ENCODE data around the gene PPIP5K1.
"Not testable (repeated sequence)": the region's sequence is repeated elsewhere in the genome, so short reads cannot be mapped to it uniquely, and the experiment has no call there.

The PPIP5K1 gene

DNA sequence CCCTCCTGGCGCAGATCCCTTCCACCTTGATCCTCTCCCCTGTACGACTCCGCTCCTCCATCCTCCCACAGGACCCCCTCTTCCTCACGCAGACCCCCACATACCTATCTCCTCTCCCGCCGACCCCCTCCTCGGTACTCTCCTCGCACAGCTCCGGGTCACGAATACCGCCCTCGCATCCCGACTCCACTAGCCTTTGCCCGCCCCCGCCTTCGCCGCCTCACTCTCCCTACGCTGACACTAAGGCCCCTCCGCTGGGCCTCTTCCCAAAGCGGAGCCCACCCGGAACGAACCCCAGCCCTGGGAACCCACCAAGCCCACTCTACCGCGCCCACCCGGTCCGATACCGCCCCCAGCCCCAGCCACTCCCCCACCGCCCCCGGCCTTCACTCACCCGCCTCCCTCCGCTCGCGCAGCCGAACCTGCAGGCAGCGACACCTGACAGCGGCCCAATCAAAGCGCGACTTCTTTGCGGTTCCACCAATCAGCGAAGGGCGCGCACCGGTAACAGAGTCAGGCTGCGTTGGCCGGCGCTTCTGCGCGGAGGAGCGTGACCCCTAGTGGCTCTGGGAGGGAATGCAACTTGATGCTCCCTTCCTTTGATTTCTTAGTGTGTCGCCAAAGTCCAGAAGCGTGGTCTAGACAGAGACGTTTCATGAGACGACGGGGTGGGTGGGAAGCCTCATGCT is at the start of gene PPIP5K1:
TSS of gene PPIP5K1 (minus strand) at position 431 of the 689 bp plus-strand sequence. CDS start 5,704 bp downstream, outside the sequence.
- DNase-seq (ENCODE audit: low read depth in 2 of 2), result not testable (repeated sequence)

GRCh38 chr15:43638464-43639204 is 48.6 kb upstream of the PPIP5K1 start:
- DNase-seq (ENCODE audit: low read depth in 2 of 2), result not testable (repeated sequence)

GRCh38 chr15:43626937-43627336 is 36.9 kb upstream of the PPIP5K1 start:
- not testable (repeated sequence) for DNase-seq (ENCODE audit: low read depth in 2 of 2)

DNA sequence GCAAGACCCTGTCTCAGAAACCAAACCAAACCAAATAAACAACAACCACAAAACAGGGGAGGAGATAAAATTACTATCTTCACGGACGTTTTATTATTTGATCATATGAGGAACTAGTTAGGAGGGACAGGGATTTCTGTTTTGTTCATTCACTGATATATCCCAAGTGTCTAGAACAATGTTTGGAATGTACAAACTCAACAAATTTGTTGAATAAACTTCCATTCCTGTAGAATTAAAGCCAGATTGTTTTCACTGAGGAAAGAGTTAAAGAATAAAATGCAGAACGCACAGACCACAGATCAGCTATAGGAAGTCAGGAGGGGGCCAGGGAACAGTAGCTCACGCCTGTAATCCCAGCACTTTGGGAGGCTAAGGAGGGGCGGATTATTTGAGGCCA is 35.1 kb upstream of the PPIP5K1 start:
- DNase-seq (ENCODE audit: low read depth in 2 of 2), result no peak

GRCh38 chr15:43622068-43622799 is 32.2 kb upstream of the PPIP5K1 start:
- not testable (repeated sequence) for DNase-seq (ENCODE audit: low read depth in 2 of 2)

- not testable (repeated sequence) for DNase-seq (ENCODE audit: low read depth in 2 of 2)
Measured at GRCh38 chr15:43618700-43619099, 28.7 kb upstream of the PPIP5K1 start, which contains the start of gene STRC. Gene STRC (minus strand): TSS chr15:43618800. CDS start chr15:43618722, 78 bp downstream.

GRCh38 chr15:43617750-43618149 is 27.7 kb upstream of the PPIP5K1 start:
- not testable (repeated sequence) for DNase-seq (ENCODE audit: low read depth in 2 of 2)

DNA sequence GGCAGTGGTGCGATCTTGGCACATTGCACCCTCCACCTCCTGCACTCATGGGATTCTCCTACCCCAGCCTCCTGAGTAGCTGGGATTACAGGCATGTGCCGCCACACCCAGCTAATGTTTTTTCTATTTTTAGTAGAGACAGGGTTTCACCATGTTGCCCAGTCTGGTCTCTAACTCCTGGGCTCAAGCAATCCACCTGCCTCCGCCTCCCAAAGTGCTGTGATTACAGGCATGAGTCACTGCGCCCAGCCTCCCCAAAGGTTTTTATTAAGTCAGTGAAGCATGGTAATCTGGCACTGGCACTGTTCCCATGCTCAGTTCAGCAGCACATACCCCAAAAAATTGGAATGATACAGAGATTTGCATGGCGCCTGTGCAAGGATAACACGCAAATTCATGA is 12.2 kb upstream of the PPIP5K1 start:
- DNase-seq (ENCODE audit: low read depth in 2 of 2), result not testable (repeated sequence)

DNA sequence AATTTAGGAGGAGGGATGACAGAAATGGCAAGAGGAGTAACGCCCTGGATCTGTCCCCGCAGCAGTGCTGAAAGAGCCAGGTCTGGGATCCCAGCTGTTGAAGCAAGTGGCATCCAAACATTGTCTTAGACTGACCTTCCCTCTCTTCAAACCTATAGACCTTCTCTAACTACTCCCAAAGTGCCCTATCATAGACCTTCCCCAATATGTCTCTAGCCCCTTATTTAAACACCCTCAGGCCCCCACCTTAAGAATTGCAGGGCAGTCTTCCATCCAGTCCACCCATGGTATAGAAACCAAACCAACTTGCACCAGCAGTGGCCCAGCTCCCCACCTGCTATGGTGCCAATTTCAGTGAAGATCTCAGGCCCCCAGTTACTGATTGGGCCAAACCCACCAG is 10.2 kb upstream of the PPIP5K1 start:
- not testable (repeated sequence) for DNase-seq (ENCODE audit: low read depth in 2 of 2)

- not testable (repeated sequence) for DNase-seq (ENCODE audit: low read depth in 2 of 2)
Measured at GRCh38 chr15:43599131-43599530, 9.1 kb upstream of the PPIP5K1 start.

DNA sequence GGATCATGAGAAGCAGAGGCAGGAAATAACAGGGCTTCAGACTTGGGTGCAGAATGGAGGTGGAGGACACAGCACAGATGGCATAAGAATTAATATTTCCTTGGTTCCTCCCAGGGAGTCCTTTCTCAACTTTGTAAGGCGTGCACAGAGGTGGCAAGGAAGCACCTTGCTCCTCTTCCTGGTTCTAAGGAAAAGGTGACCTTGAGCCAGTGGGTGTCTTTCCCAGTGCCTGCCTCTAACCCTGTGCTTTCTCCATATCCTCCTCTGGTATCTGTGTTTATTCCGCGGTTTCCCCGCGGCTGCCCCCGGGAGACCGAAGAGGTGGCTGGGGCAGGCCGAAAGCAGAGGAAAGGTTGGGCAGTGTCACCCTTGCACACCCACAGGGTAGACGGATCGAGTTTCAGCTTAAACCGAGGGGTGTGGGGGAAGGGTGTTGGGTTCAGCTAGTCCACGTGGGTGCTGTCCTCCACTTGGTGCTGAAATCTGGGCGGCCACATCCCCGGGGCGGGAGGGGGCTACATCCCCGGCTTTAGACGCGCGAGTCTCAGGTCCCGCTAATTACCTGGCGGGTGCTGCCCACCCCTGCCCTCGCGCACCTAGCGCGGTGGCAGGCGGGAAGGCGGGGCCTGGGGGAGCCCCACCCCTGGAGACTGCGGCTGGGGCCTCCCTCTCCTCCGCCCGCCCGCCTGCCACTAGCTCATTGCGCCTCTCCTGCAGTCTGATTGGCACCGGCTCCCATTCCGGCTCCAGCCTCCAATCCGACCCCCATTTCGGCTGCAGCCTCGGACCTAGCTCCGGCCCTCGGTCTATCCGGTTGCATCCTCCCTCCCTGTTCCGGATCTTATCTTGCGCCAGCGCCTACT is 3.6 kb upstream of the PPIP5K1 start, which contains the start of gene CKMT1B:
TSS of gene CKMT1B (plus strand) at position 700 of the 863 bp plus-strand sequence. CDS start 192 bp downstream, outside the sequence.
- not testable (repeated sequence) for DNase-seq (ENCODE audit: low read depth in 2 of 2)

DNA sequence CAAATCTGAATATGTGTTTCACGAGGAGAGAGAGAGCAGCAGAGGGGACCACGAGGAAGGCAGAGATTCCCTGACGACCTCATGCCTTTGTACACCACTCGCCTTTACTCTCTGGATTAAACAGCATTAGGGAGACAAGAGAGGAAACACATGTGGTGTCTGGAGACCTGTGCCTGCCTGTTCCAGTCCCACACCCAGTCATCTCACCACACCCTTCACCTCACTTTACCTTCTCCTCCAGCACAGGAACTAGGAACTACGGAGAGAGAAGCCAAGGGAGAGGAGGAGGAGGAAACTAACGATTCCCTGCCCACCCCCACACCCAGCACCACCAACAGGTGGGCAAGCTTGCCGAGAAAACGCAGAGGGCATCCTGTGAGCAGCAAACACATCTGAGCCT is 2.8 kb upstream of the PPIP5K1 start:
- DNase-seq (ENCODE audit: low read depth in 2 of 2), result not testable (repeated sequence)

GRCh38 chr15:43574607-43575006 is 15.4 kb downstream of the PPIP5K1 start:
- DNase-seq (ENCODE audit: low read depth in 2 of 2), result not testable (repeated sequence)

- DNase-seq (ENCODE audit: low read depth in 2 of 2), result not testable (repeated sequence)
Measured at GRCh38 chr15:43566615-43567014, 23.4 kb downstream of the PPIP5K1 start.

GRCh38 chr15:43563793-43564192 is 26.2 kb downstream of the PPIP5K1 start:
- DNase-seq (ENCODE audit: low read depth in 2 of 2), result not testable (repeated sequence)

GRCh38 chr15:43562753-43563152 is 27.3 kb downstream of the PPIP5K1 start:
- DNase-seq (ENCODE audit: low read depth in 2 of 2), result not testable (repeated sequence)

GRCh38 chr15:43552986-43553385 is 37.0 kb downstream of the PPIP5K1 start:
- no peak for DNase-seq (ENCODE audit: low read depth in 2 of 2)

DNA sequence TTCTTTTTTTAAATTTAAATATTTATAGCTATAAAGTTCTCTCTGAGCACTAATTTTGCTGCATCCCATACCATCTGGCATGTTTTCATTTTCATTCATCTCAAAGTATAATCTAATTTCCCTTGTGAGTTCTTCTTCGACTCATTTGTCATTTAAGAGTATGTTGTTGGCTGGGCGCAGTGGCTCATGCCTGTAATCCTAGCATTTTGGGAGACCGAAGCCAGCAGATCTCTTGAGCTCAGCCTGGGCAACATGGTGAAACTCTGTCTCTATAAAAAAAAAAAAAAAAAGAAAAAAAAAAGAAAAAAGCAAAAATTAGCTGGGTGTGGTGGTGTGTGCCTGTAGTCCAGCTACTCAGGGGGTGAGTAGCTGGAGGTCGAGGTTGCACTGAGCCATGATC is 37.8 kb downstream of the PPIP5K1 start:
- no peak for DNase-seq (ENCODE audit: low read depth in 2 of 2)

DNA sequence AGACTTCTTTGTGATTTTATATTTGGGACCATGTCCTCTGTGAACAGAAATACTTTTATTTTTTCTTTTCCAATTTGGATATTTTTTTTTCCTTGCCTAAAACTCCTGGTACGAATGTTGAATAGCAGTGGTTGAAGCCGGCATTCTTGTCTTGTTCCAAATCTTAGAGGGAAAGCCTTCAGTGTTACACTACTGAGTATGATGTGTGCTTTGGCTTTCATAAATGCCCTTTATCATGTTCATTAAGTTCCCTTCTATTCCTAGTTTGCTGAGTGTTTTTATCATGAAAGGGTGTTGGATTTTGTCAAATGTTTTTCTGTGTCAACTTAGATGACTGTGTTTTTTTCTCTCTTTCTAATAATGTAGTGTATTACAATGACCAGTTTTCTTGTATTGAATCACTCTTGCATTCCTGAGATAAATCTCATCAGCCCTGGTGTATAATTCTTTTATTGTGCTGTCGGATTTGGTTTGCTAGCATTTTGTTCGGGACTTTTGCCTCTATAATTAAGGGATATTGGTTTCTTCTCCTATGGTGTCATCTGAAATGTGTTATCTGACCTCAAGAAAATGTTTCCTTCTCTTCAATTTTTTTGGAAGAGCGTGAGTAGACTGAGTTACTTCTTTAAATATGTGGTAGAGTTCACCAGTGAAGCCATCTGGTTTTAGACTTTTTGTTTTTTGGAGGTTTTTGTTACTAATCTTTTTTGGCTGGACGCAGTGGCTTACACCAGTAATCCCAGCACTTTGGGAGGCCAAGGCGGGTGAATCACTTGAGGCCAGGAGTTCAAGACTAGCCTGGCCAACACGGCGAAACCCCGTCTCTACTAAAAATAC is 39.3 kb downstream of the PPIP5K1 start:
- DNase-seq (ENCODE audit: low read depth in 2 of 2), result no peak

GRCh38 chr15:43547539-43547938 is 42.5 kb downstream of the PPIP5K1 start:
- no peak for DNase-seq (ENCODE audit: low read depth in 2 of 2)

Data from stimulated activated CD4-positive, alpha-beta T cell treated with anti-CD3 and anti-CD28 coated beads, Interleukin-1b, Interleukin-23, amount 100 ng/mL, for 1 hour (primary cell).